Common myeloid progenitor, CD34-positive (primary cell): Measurements from ENCODE around the gene CABYR.
A peak's percentile ranks its signal among the peaks of the same experiment; 100 is the strongest.

Source experiments
- CTCF ChIA-PET: fragments of 350-600 bp; sonication (Branson Sonifier 250); formaldehyde crosslinking; loops from one replicate; lab custom pipeline; 2021; ENCODE audit warnings: antibody characterized with exemption; lab: Charles Lee
- POLR2A ChIA-PET: fragments of 350-600 bp; sonication (Branson Sonifier 250); formaldehyde crosslinking; loops from one replicate; lab custom pipeline; 2021; ENCODE audit warnings: antibody characterized with exemption; lab: Charles Lee
- DNase-seq, 3 donors: peaks; one replicate each; pipeline versions ENCODE4 v3.0.0 to v3.0.0-alpha.2; 2013
- H3K27ac ChIP-seq, 2 experiments: 1 replicate in 1 of 2; 2 replicates in 1 of 2; pipeline ENCODE4 v1.7.0; 2013; ENCODE audit warnings: inconsistent platforms in 2 of 2, low read length in 2 of 2, mild to moderate bottlenecking in 2 of 2, low read depth in 1 of 2, moderate library complexity in 1 of 2; ENCODE audit not compliant: severe bottlenecking in 2 of 2, insufficient read depth in 1 of 2, poor library complexity in 1 of 2
- H3K27me3 ChIP-seq, 5 experiments: replicated peaks in 2 of 5; 1 replicate in 3 of 5; 2 replicates in 2 of 5; pipeline versions ENCODE4 v1.6.1 to v1.7.0; 2013; ENCODE audit warnings: low read length in 4 of 5, mild to moderate bottlenecking in 2 of 5, moderate library complexity in 2 of 5, inconsistent platforms in 1 of 5; ENCODE audit not compliant: insufficient read depth in 5 of 5, control insufficient read depth in 4 of 5
- H3K36me3 ChIP-seq, 4 experiments: 1 replicate in 2 of 4; 2 replicates in 2 of 4; pipeline versions ENCODE4 v1.6.1 to v1.7.0; 2013; ENCODE audit warnings: low read length in 3 of 4, control low read depth in 1 of 4, mild to moderate bottlenecking in 1 of 4; ENCODE audit not compliant: control insufficient read depth in 4 of 4, insufficient read depth in 4 of 4
- H3K4me1 ChIP-seq, 4 experiments: 1 replicate in 3 of 4; 2 replicates in 1 of 4; pipeline versions ENCODE4 v1.6.1 to v1.7.1; 2013; ENCODE audit warnings: low read length in 3 of 4, mild to moderate bottlenecking in 3 of 4, control low read depth in 1 of 4, inconsistent platforms in 1 of 4, moderate library complexity in 1 of 4; ENCODE audit not compliant: control insufficient read depth in 4 of 4, insufficient read depth in 4 of 4; ENCODE audit errors: control extremely low read depth in 1 of 4
- H3K4me3 ChIP-seq, 7 experiments: 1 replicate in 4 of 7; 2 replicates in 3 of 7; pipeline versions ENCODE4 v1.5.1 to v1.7.0; 2013; ENCODE audit warnings: mild to moderate bottlenecking in 7 of 7, low read length in 6 of 7, moderate library complexity in 6 of 7, inconsistent platforms in 2 of 7, low read depth in 2 of 7, control low read depth in 1 of 7; ENCODE audit not compliant: insufficient read depth in 4 of 7, control insufficient read depth in 1 of 7; ENCODE audit errors: extremely low read depth in 1 of 7
- H3K9me3 ChIP-seq, 5 experiments: 1 replicate in 4 of 5; 2 replicates in 1 of 5; pipeline versions ENCODE4 v1.6.1 to v1.7.1; 2013; ENCODE audit warnings: low read length in 4 of 5, mild to moderate bottlenecking in 2 of 5, inconsistent platforms in 1 of 5, low read depth in 1 of 5, moderate library complexity in 1 of 5; ENCODE audit not compliant: control insufficient read depth in 4 of 5, insufficient read depth in 2 of 5; ENCODE audit errors: control extremely low read depth in 1 of 5
- WGBS: methylation state at CpG from one replicate; pipeline ENCODE4 v1.1.5; 2013; ENCODE audit not compliant: insufficient coverage; 5-methylcytosine and 5-hydroxymethylcytosine counted together

CABYR gene

DNA sequence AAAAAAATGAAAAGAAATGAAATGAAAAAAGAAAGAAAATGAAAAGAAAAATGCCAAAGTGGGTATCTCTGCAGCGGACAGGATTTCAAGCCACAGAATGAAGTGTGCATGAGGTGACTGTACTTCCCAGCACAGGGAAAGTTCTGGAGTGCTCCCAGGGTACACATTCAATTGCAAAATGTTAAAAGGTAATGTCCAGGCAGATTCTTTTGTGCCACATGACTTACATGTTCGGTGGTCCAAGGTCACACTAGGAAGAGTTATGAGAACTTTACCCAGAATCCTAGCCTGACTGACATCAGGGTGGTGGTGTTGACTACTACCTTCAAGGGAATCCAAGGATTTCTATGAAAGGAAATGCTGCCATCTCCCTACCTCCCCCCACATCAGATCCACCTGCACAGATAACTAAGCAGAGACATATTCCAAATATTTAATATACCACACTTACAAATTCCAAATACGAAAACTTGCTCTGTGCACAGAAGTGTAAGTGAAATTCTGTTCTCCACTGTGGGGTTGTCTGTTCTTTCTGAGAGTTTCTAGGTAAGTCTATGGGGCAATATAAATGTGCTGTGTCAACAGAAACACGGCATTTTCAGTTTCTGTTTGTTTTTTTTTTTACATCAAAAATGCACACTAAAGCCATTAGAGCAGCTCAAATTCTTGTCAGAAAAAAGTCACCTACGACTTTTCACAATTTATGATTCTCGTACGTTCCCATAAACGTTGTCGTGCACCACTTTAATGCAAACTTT lies 56.6 kb downstream of the CABYR start:
- Histone ChIP-seq H3K27ac (no peak overlapping the region), H3K4me1 (no peaks in the 10 kb centered on the region), H3K4me3 (no peak overlapping the region), H3K9me3 (no peaks in the 10 kb centered on the region), H3K36me3 (peaks cover 0 to 10% (median 3%) of the 10 kb centered on the region in 4 experiments), H3K27me3 (no peaks in the 10 kb centered on the region)
- CTCF ChIA-PET, result no interaction called here
- POLR2A ChIA-PET, result interaction anchor here (0.6 kb wide), 1 partner anchor 1355 kb away, joined by 3 read pairs; no protein-coding TSS in a partner anchor
- 97% methylated on average over 8 of the region's 9 CpGs for WGBS
- no peak for DNase-seq

DNA sequence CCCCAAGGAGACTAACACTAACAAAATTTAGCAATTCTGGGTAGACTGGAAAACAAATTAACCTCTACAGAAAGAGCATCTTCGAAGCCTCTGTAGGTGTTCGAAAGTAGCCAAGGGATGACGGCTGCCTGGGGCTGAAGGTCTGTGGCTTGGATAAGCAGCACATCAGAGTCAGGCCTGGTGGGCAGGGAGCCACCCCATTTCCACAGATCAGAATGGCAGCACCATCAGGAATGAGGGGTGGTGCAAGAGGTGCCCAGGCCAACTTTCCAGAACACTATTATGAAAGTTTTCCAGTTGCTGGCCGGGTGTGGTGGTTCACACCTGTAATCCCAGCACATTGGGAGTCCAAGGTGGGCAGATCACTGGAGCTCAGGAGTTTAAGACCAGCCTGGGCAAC lies 57.9 kb downstream of the CABYR start:
- POLR2A ChIA-PET, result no interaction called here
- Histone ChIP-seq H3K36me3 (peaks cover 0 to 10% (median 2%) of the 10 kb centered on the region in 4 experiments), H3K4me3 (no peak overlapping the region), H3K27ac (no peak overlapping the region), H3K9me3 (no peaks in the 10 kb centered on the region), H3K27me3 (no peaks in the 10 kb centered on the region), H3K4me1 (no peaks in the 10 kb centered on the region)
- DNase-seq, result no peak
- CTCF ChIA-PET, result no interaction called here
- WGBS, result 100% methylated on average over 2 of the region's 4 CpGs

- Histone ChIP-seq H3K27me3 (no peaks in the 10 kb centered on the region), H3K27ac (no peak overlapping the region), H3K4me3 (no peak overlapping the region), H3K9me3 (no peaks in the 10 kb centered on the region), H3K4me1 (no peaks in the 10 kb centered on the region), H3K36me3 (peaks cover 0 to 10% (median 2%) of the 10 kb centered on the region in 4 experiments)
- ChIA-PET POLR2A (no interaction called here), CTCF (interaction anchor here (1.0 kb wide), 1 partner anchor 32 kb away, joined by 4 read pairs; no protein-coding TSS in a partner anchor)
- WGBS, result no CpG with 5 or more reads among the region's 1 CpG
- no peak for DNase-seq
These were observed 58.5 kb downstream of the CABYR start for GRCh38 chr18:24197412-24197811.

DNA sequence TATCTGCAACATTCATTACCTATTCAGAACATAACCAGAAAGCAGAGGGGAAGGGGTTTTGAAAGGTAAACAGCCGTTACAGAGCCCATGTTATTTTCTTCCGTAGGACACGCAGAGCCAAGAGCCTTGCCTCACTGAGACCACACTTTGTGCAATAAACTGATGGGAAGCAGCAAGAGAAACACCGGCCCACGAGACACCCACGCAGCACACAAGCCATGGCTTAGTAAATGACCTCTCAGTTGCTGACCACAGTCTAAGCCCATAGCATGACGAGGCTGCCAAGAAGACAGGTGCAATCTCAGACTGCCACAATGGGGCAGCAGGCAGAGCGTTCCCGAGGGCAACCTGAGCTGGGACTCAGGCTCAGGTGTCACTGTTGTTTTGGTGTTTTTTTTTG lies 59.6 kb downstream of the CABYR start:
- Histone ChIP-seq H3K4me1 (no peaks in the 10 kb centered on the region), H3K27me3 (no peaks in the 10 kb centered on the region), H3K9me3 (no peaks in the 10 kb centered on the region), H3K4me3 (no peak overlapping the region), H3K27ac (no peak overlapping the region), H3K36me3 (peaks cover 0 to 10% (median 1%) of the 10 kb centered on the region in 4 experiments)
- DNase-seq, result no peak
- WGBS, result 92% methylated on average over 6 of the region's 9 CpGs
- CTCF ChIA-PET, result interaction anchor here (1.0 kb wide), 1 partner anchor 31 kb away, joined by 4 read pairs; no protein-coding TSS in a partner anchor
- POLR2A ChIA-PET, result no interaction called here

DNA sequence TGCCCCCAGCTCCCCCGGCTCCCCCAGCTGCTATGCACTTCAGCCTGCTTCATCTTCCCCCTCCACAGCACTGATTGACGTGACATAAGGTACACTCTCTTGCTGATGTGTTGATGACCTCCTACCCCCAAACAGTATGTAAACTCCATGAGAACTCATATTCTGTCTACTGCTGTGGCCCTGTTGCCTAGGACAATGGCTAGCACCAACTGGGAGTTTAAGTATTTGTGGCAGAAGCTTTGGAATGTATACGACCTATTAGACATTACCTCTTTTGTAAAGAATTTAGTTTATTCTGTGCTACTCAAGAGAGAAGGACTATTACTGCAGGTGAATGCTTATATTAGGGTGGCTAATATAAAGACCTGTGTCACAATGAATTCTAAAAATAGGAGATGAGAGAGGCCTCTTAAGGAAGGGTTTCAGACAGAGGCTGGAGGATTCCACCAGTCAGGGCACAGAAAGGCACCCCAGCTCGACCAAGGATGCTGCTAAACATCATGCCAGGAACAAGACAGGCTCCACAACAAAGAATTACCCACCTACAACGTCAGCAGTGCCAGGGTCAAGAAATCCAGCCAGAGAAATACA lies 60.6 kb downstream of the CABYR start:
- ChIA-PET CTCF (interaction anchor here (0.9 kb wide), 1 partner anchor 91 kb away, joined by 3 read pairs; no protein-coding TSS in a partner anchor), POLR2A (no interaction called here)
- WGBS, result 100% methylated on average over 3 of the region's 5 CpGs
- H3K36me3 ChIP-seq, result peaks cover 0 to 10% (median under 1%) of the 10 kb centered on the region in 4 experiments
- H3K27ac ChIP-seq, result no peak overlapping the region
- H3K4me1 ChIP-seq, result no peaks in the 10 kb centered on the region
- no peaks in the 10 kb centered on the region for H3K27me3 ChIP-seq
- DNase-seq, result no peak
- no peak overlapping the region for H3K4me3 ChIP-seq
- no peaks in the 10 kb centered on the region for H3K9me3 ChIP-seq

DNA sequence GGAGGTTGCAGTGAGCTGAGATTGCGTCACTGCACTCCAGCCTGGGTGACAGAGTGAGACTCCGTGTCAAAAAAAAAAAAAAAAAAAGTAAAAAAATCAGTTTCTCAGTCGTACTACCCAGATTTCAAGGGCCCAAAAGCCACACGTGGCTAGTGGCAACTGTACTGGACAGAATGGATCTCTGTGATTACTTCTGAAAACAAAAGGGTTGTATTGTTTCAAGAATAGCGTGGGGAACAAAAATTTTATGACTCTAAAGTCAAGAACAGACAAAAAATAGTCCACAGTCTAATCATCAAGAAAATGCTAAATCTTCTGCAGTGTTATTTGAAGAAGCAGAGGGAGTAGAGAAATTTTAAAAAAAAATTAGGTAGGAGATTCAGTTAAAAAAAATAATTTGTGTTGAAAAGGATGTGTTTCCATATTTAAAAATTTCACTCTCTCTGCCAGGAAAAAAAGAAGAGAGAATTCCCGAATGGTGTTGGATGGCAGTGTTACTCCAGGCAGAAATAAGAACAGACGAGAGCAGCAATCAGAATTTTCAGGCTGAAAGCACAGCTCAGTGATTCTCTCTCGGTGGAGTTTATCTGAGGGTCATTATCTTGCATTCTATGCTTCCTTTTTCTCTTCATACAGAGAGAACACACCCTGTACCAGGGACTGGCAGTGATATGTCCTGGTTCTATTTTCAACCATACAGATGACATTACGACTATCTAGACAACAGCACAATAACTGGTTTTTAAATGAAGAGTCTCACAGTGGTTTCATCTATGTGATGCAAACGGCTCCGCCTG lies 61.8 kb downstream of the CABYR start:
- CTCF ChIA-PET, result interaction anchor here (0.9 kb wide), 1 partner anchor 90 kb away, joined by 3 read pairs; no protein-coding TSS in a partner anchor
- no peaks in the 10 kb centered on the region for H3K9me3 ChIP-seq
- peaks cover 0 to 4% (median 0%) of the 10 kb centered on the region in 4 experiments for H3K36me3 ChIP-seq
- POLR2A ChIA-PET, result no interaction called here
- H3K27ac ChIP-seq, result no peak overlapping the region
- no peaks in the 10 kb centered on the region for H3K27me3 ChIP-seq
- WGBS, result 93% methylated on average over 4 of the region's 11 CpGs
- DNase-seq, result peak in 1 of 3 donors; percentile 6
- no peak overlapping the region for H3K4me3 ChIP-seq
- H3K4me1 ChIP-seq, result no peaks in the 10 kb centered on the region
